NCI-H2029 treated with DMSO at 0.1 percent for 48 hours (cell line): ENCODE measurements around the gene RAMP1.
"Not testable (repeated sequence)": the region's sequence is repeated elsewhere in the genome, so short reads cannot be mapped to it uniquely, and the experiment has no call there.

Source experiments
- DNase-seq: peaks from one replicate; lab custom pipeline; 2025; lab: John Stamatoyannopoulos, UW

Gene RAMP1

GRCh38 chr2:237863689-237864443, 4.4 kb downstream of the RAMP1 start:
- DNase-seq, result no peak

GRCh38 chr2:237864444-237864931, 5.1 kb downstream of the RAMP1 start:
- no peak for DNase-seq

- no peak for DNase-seq
Observed at GRCh38 chr2:237864940-237865622, 5.7 kb downstream of the RAMP1 start.

GRCh38 chr2:237865623-237866041, 6.2 kb downstream of the RAMP1 start:
- DNase-seq, result no peak

- no peak for DNase-seq
Observed at GRCh38 chr2:237866101-237866621, 6.7 kb downstream of the RAMP1 start.

GRCh38 chr2:237867465-237867864, 8.0 kb downstream of the RAMP1 start:
- DNase-seq, result no peak

- not testable (repeated sequence) for DNase-seq
Observed at GRCh38 chr2:237868074-237868473, 8.7 kb downstream of the RAMP1 start.

GRCh38 chr2:237868631-237869342, 9.4 kb downstream of the RAMP1 start:
- DNase-seq, result no peak

GRCh38 chr2:237869343-237870102, 10.1 kb downstream of the RAMP1 start:
- no peak for DNase-seq

GRCh38 chr2:237870126-237870525, 10.7 kb downstream of the RAMP1 start:
- DNase-seq, result no peak

- no peak for DNase-seq
Observed at GRCh38 chr2:237870754-237871651, 11.6 kb downstream of the RAMP1 start.

GRCh38 chr2:237872178-237872887, 12.9 kb downstream of the RAMP1 start:
- DNase-seq, result no peak

GRCh38 chr2:237873421-237873831, 14.0 kb downstream of the RAMP1 start:
- DNase-seq, result no peak

GRCh38 chr2:237873897-237874551, 14.6 kb downstream of the RAMP1 start:
- no peak for DNase-seq

- no peak for DNase-seq
Observed at GRCh38 chr2:237874585-237875161, 15.2 kb downstream of the RAMP1 start.

GRCh38 chr2:237875256-237876060, 16.0 kb downstream of the RAMP1 start:
- DNase-seq, result no peak

GRCh38 chr2:237876061-237876526, 16.7 kb downstream of the RAMP1 start:
- DNase-seq, result no peak

GRCh38 chr2:237876532-237876931, 17.1 kb downstream of the RAMP1 start:
- DNase-seq, result no peak
